CD4-positive, alpha-beta T cell (primary cell): ENCODE results near the gene ACTA2. TPM values are rescaled to one million over a fixed set of nuclear protein-coding genes. Genes with fewer than 3 reads are reported as not detected.

ENCODE experiments used
- ATAC-seq: fragments of 200-7000 bp; cut with Tn5 transposase; one replicate; pipeline ENCODE4 v1.10.0; 2022; ENCODE audit warnings: mild to moderate bottlenecking; ENCODE audit not compliant: poor library complexity
- CTCF ChIA-PET: fragments of 350-600 bp; sonication (Branson Sonifier 250); formaldehyde crosslinking; loops from one replicate; lab custom pipeline; 2021; ENCODE audit warnings: antibody characterized with exemption, inconsistent platforms; lab: Charles Lee
- POLR2A ChIA-PET: fragments of 350-600 bp; sonication (Branson Sonifier 250); formaldehyde crosslinking; loops from one replicate; lab custom pipeline; 2021; ENCODE audit warnings: antibody characterized with exemption, inconsistent platforms; lab: Charles Lee
- DNase-seq, 14 experiments: peaks; one replicate each; pipeline ENCODE4 v3.0.0-alpha.2; 2013 to 2020; ENCODE audit warnings: mixed read lengths in 2 of 14
- H3K27ac ChIP-seq, 2 donors: one replicate each; pipeline versions ENCODE4 v1.5.1 to v1.7.0; 2013; ENCODE audit warnings: low read length in 2 of 2, low read depth in 1 of 2, mild to moderate bottlenecking in 1 of 2
- H3K27me3 ChIP-seq, 2 experiments: 1 replicate in 1 of 2; 2 replicates in 1 of 2; pipeline versions ENCODE4 v1.6.1 to v1.7.0; 2013; ENCODE audit warnings: low read length in 2 of 2, control low read depth in 1 of 2, mild to moderate bottlenecking in 1 of 2, moderate library complexity in 1 of 2; ENCODE audit not compliant: insufficient read depth in 2 of 2, control insufficient read depth in 1 of 2
- H3K36me3 ChIP-seq: one replicate; pipeline ENCODE4 v1.6.1; 2013; ENCODE audit warnings: low read length, control low read depth; ENCODE audit not compliant: insufficient read depth
- H3K4me1 ChIP-seq: one replicate; pipeline ENCODE4 v1.6.1; 2013; ENCODE audit warnings: low read length, control low read depth; ENCODE audit not compliant: insufficient read depth
- H3K4me3 ChIP-seq: one replicate; pipeline ENCODE4 v1.5.1; 2013; ENCODE audit warnings: mild to moderate bottlenecking, low read length, moderate library complexity
- H3K9me3 ChIP-seq, 2 experiments: 1 replicate in 1 of 2; 2 replicates in 1 of 2; pipeline versions ENCODE4 v1.6.1 to v1.7.0; 2013; ENCODE audit warnings: low read length in 2 of 2, mild to moderate bottlenecking in 2 of 2, control low read depth in 1 of 2, moderate library complexity in 1 of 2; ENCODE audit not compliant: control insufficient read depth in 1 of 2, insufficient read depth in 1 of 2
- H3K27ac Mint-ChIP-seq: one replicate; pipeline ENCODE4 v1.8.0; 2020; ENCODE audit warnings: mixed read lengths
- H3K27me3 Mint-ChIP-seq: one replicate; pipeline ENCODE4 v1.8.0; 2021; ENCODE audit warnings: mixed read lengths
- H3K36me3 Mint-ChIP-seq: one replicate; pipeline ENCODE4 v1.8.0; 2021; ENCODE audit warnings: low read depth, mixed read lengths
- H3K4me1 Mint-ChIP-seq: one replicate; pipeline ENCODE4 v1.8.0; 2021; ENCODE audit warnings: low read depth, mixed read lengths
- H3K4me3 Mint-ChIP-seq: one replicate; pipeline ENCODE4 v1.8.0; 2020; ENCODE audit warnings: mild to moderate bottlenecking, mixed read lengths
- H3K9me3 Mint-ChIP-seq: one replicate; pipeline ENCODE4 v1.8.0; 2020; ENCODE audit warnings: mixed read lengths
- CTCF ChIP-seq: fragments of 200-600 bp; IDR thresholded peaks from one replicate; pipeline ENCODE4 v1.8.0; 2022; ENCODE audit warnings: antibody characterized with exemption, mild to moderate bottlenecking
- intact Hi-C, 2 experiments: fragments of 100-400 bp; cut with DNase I in 1 of 2; cut with micrococcal nuclease in 1 of 2; formaldehyde crosslinking; loops; one replicate each; pipeline versions ENCODE4 v1.15.1 to v1.9.0; 2023 to 2025; cut with DNase I, micrococcal nuclease
- total RNA-seq, 174 experiments: library from RNA in 2 of 174; stranded (reverse) in 2 of 174; gene quantifications; one replicate each; pipeline ENCODE4 v1.2.3 and lab custom pipeline; 2021 to 2026

Gene ACTA2
- total RNA-seq, 2 experiments from 2014 or later: 1.8 to 2.1 TPM

- H3K4me3 ChIP-seq: no peak overlapping the region
- peaks cover 75% of the 10 kb centered on the region for H3K4me1 Mint-ChIP-seq
- no peak overlapping the region for H3K4me3 Mint-ChIP-seq
These were observed 59.0 kb downstream of the ACTA2 start for GRCh38 chr10:88893611-88894010.

GRCh38 chr10:88892222-88892967 is 60.2 kb downstream of the ACTA2 start:
- peaks cover 18% of the 10 kb centered on the region for H3K4me1 ChIP-seq
- Mint-ChIP-seq H3K27me3 (no peaks in the 10 kb centered on the region), H3K4me3 (no peak overlapping the region), H3K27ac (no peak overlapping the region), H3K9me3 (no peaks in the 10 kb centered on the region), H3K4me1 (peaks cover 72% of the 10 kb centered on the region), H3K36me3 (peaks cover 6% of the 10 kb centered on the region)
- DNase-seq: no peak
- H3K27ac ChIP-seq: no peak overlapping the region
- TF ChIP-seq CTCF: no peak
- intact Hi-C loops: no loop called here
- CTCF ChIA-PET: interaction anchor here (1.3 to 2.2 kb wide), 2 partner anchors 9 to 42 kb away, joined by 5 read pairs; no protein-coding TSS in a partner anchor
- H3K4me3 ChIP-seq: no peak overlapping the region
- no peaks in the 10 kb centered on the region for H3K27me3 ChIP-seq
- peaks cover 15% of the 10 kb centered on the region for H3K36me3 ChIP-seq
- ATAC-seq: no peak
- POLR2A ChIA-PET: interaction anchor here (1.7 kb wide), 1 partner anchor 12 kb away, joined by 7 read pairs; the partner anchor contains the start of gene STAMBPL1
- no peaks in the 10 kb centered on the region for H3K9me3 ChIP-seq

More at GRCh38 chr10:88893611-88894010, 59.0 kb downstream of the ACTA2 start:
- no peaks in the 10 kb centered on the region for H3K9me3 ChIP-seq
- H3K4me1 ChIP-seq: peaks cover 12% of the 10 kb centered on the region
- no peaks in the 10 kb centered on the region for H3K27me3 Mint-ChIP-seq
- H3K9me3 Mint-ChIP-seq: no peaks in the 10 kb centered on the region
- intact Hi-C loops: no loop called here
- H3K27me3 ChIP-seq: no peaks in the 10 kb centered on the region
- H3K36me3 ChIP-seq: peaks cover 10% of the 10 kb centered on the region
- peaks cover 6% of the 10 kb centered on the region for H3K36me3 Mint-ChIP-seq
- H3K27ac ChIP-seq: no peak overlapping the region
- ATAC-seq (no peak), DNase-seq (no peak)
- CTCF ChIA-PET: interaction anchor here (2.2 kb wide), 1 partner anchor 41 kb away, joined by 5 read pairs; no protein-coding TSS in a partner anchor
- POLR2A ChIA-PET: no interaction called here
- H3K27ac Mint-ChIP-seq: no peak overlapping the region
- no peak for TF ChIP-seq CTCF

- intact Hi-C loops: no loop called here
- peaks cover 6% of the 10 kb centered on the region for H3K36me3 Mint-ChIP-seq
- no peaks in the 10 kb centered on the region for H3K27me3 Mint-ChIP-seq
- no peak overlapping the region for H3K4me3 Mint-ChIP-seq
- H3K4me1 Mint-ChIP-seq: peaks cover 68% of the 10 kb centered on the region
- H3K9me3 Mint-ChIP-seq: no peaks in the 10 kb centered on the region
- H3K27ac ChIP-seq: no peak overlapping the region
- peaks cover 16% of the 10 kb centered on the region for H3K4me1 ChIP-seq
- no peak for TF ChIP-seq CTCF
- H3K27ac Mint-ChIP-seq: no peak overlapping the region
- CTCF ChIA-PET: no interaction called here
- peaks cover 15% of the 10 kb centered on the region for H3K36me3 ChIP-seq
- H3K4me3 ChIP-seq: no peak overlapping the region
- H3K27me3 ChIP-seq: no peaks in the 10 kb centered on the region
- no peaks in the 10 kb centered on the region for H3K9me3 ChIP-seq
- POLR2A ChIA-PET: no interaction called here
- DNase-seq: no peak
- ATAC-seq: no peak
These were observed 61.7 kb downstream of the ACTA2 start for GRCh38 chr10:88890681-88891381.
